Measurements from ENCODE around the gene MDFIC.

- no peak for TF ChIP-seq SUZ12 (IDR thresholded peaks at IDR 0.05; ENCODE audit: extremely low read depth, insufficient read depth, insufficient read length)
- no peak for TF ChIP-seq ZNF274 (IDR thresholded peaks at IDR 0.05; ENCODE audit: low read depth, low read length)
- TF ChIP-seq YY1 (IDR thresholded peaks at IDR 0.05; ENCODE audit: insufficient read depth, insufficient read length), result no peak
These were observed 3.5 kb downstream of the MDFIC start for GRCh38 chr7:114925434-114925833.
